ENCODE results near the gene NAE1.

NAE1 gene

DNA sequence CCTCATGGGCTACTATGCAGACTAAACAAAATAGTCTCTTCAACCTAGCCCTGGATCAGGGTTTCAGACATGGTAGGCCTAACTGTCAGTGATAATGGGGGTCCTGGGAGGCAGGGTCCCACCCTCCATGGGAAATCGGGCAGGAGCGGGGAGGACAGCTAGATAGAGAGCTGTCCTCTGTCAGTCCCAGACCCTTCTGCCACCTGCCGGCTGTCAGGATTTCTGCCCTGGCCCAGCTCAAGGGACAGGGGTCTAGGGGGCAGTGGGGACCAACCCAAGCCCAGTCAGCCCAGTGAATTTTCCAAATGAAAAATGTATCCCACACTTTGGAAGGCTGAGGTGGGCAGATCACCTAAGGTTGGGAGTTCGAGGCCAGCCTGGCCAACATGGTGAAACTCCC, 18.8 kb upstream of the NAE1 start:
- DNase-seq, result no peak

DNA sequence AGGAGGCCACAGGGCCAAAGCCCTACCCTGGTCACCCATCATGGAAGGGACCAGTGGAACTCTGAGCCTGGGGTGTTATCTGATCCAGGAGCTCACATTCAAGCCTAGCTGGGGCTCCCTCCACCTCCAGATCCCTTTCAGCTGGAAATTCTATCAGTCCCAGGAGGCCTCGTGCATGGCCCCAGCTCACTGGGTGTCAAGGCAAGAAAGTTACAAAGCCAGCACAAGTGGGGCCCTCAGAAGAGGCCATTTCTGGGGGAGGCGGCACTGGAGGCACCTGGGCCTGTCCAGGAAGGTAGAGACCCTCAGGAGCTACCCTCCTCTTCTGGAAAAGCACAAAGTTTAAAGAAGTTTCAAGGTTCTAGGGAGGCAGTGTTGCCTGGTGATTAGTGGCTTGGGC, 18.2 kb upstream of the NAE1 start:
- no peak for DNase-seq

- no peak for DNase-seq
Measured at GRCh38 chr16:66848172-66848571, 17.4 kb upstream of the NAE1 start.

DNA sequence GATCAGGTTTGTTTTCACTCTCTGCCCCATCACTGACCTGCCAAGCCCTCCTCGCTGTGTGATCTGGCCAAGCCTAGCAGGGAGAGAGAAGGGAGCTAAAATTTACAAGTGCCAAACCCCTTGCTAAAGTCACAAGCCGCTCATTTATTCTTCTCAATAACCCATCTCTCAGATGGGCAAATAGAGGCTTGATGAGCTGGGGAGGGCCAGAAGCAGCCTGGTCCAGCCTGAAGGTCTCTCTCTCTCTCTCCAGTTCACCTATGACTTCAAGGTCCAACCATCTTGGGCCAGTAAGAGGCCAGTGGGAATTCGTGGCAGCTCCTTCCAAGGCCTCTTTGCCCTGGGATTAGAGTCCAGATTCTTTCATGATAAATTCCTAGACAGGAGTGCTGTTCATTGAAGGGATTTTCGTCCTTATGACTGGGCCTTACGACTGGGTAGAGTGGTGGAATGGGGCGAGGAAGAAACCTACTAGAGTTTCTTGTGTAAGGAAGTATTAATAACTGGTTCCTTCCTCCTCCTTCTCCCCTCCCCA, 16.8 kb upstream of the NAE1 start:
- no peak for DNase-seq

- no peak for DNase-seq
Measured at GRCh38 chr16:66846831-66847230, 16.1 kb upstream of the NAE1 start.

GRCh38 chr16:66846266-66846665, 15.5 kb upstream of the NAE1 start:
- no peak for DNase-seq

GRCh38 chr16:66845791-66846221, 15.0 kb upstream of the NAE1 start:
- no peak for DNase-seq

DNA sequence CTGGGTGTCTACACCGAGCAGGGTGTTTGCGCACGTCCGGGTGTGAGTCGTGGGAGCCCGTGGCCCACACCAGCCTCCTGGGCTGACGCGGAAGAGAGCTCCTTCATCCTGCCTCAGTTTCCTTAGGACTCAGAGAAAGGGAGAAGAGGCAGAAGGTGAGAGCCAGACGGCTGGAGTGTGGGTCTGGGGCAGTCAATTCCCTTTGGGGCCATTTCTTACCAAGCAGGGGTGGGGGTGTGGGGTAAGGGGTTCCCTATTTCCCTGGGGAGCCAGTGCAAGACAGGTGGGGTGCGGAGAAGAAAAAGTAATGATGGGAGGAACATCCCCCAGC, 14.3 kb upstream of the NAE1 start:
- DNase-seq, result no peak

- DNase-seq, result no peak
Measured at GRCh38 chr16:66844342-66845079, 13.7 kb upstream of the NAE1 start, which contains the start of gene CA7. TSS of gene CA7 (plus strand) at chr16:66844414. CDS start at chr16:66844488, 74 bp downstream.

DNA sequence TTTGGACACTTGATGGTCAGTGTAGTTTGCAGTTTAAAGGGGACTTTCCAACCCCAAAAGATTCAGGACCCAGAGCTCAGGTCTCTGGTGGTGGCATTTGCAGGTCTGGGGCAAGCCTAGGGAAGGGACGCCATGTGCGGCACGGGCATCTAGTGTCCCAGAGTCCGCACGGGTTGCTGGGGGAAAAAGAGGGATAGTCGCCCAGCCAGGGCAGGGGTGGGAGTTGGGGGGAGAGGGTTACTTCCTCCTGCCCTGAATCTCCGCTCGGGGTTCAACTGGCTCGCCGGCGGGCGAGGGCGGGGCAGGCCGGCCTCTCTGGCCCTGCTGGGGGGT, 13.2 kb upstream of the NAE1 start:
- DNase-seq, result no peak

DNA sequence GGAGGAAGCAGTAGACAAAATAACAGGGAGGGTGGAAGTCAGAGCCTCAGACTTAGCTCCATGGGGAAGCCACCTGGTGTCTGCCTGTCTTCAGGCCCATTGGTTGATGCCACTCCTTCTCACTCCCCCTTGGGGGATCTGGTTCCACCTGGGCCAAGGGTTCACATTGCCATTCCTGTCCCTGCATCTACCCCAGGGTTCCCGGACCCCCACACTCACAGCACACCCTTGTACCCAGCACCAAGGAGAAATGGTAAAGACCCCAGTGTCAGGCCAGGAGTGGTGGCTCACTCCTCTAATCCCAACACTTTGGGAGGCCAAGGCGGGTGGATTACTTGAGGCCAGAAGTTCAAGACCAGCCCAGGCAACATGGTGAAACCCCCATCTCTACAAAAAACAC, 12.4 kb upstream of the NAE1 start:
- DNase-seq, result no peak

GRCh38 chr16:66842765-66843164, 12.0 kb upstream of the NAE1 start:
- DNase-seq, result no peak

GRCh38 chr16:66841366-66841765, 10.6 kb upstream of the NAE1 start:
- DNase-seq, result no peak

GRCh38 chr16:66840883-66841282, 10.1 kb upstream of the NAE1 start:
- DNase-seq, result no peak

- no peak for DNase-seq
Measured at GRCh38 chr16:66834746-66835145, 4.0 kb upstream of the NAE1 start.

DNA sequence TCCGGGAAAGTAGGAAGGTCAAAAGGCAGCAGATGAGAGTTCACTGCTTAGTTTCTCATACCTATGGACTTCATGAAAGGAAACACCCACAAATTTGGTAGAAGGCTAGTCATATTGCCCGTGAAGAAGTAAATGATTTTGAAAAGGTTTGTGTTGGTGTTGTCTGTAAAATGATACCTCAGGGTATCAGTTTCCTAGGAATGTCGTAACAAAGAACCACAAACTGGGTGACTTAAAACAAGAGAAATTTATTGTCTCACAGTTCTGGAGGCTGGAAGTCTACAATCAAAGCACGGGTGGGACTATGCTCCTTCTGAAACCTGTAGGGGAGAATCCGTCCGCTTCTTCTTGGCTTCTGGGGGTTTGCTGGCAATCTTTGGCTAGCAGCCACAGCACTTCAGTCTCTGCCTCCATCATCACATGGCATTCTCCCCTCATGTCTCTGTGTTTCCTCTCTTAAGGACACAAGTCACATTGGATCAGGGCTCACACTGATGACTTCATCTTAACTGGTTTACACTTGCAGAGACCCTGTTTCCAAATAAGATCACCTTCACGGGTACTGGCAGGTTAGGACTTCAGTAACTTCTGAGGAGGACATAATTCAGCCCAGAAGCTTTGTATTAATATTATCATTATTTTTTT, 2.0 kb upstream of the NAE1 start:
- DNase-seq, result no peak

DNA sequence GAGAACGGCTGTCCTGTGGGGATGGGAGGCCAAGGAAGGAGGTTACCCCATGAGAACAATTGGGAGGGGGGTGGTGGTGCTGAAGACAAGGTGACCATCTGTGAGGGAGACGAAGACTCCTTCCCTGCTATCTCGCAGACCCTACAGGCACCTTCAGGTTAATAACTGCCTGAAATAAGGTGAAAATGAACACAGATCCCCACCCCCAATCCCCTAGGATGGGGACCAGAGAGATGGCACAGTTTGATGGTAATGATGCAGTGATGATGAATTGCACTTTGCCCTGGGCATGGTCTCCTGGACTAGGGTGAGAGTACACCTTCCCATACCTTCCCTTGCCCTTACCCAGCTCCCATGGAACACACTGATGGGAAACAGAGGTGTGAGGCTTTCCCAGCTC, 1.4 kb upstream of the NAE1 start:
- DNase-seq, result no peak

DNA sequence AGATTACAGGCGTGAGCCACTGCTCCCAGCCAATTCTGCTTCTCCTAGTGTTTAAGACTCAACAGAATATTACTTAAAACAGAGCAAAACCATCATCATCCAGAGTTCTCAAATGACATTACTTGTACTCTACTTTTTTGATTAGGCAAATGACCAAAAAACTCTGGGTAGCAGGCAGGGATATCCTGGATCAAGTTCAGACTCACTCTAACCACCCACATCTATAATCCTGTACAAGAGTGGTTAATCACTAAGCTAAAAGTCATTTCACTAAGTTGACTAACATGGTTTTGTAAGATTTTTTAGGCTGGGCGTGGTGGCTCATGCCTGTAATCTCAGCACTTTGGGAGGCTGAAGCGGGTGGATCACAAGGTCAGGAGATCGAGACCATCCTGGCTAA, 6.8 kb downstream of the NAE1 start:
- no peak for DNase-seq

DNA sequence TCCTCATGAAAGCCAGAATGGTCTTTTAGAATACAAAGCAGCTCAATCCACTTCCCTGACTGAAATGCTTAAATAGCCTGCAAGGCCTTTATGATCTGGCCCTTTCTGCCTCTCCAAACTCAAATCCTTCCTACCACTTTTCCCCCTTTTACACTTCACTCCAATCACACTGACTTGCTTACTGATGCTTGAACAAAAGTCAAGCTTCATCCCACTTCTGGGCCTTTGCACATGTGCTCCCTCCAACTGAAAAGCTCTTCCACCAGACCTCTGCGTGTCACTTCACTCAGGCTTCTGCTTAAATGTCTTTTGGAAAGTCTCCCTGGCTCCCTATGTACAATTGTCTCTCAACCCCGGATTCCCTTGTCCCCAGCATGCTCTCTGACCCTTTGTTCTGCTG, 16.0 kb downstream of the NAE1 start:
- DNase-seq, result no peak

GRCh38 chr16:66811043-66811442, 19.7 kb downstream of the NAE1 start:
- no peak for DNase-seq

GRCh38 chr16:66810391-66810790, 20.4 kb downstream of the NAE1 start:
- no peak for DNase-seq

DNA sequence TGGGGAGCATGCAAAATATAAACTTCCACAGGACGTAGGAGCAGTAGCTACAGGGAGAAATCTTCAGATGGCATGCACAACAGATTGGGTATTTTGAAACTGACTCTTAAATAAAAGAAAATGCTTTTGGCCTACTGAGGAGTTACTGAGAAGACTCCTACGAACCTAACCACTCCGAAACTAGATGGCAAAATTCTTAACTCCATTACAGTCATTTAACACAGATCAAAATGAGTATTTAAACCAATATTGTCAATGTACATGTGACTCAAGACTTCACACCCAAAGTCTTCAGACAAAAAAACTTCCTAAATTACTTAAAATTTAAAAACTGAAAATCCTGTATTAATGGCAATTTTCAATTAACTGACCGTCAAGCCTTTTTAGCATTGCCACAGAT, 21.0 kb downstream of the NAE1 start:
- no peak for DNase-seq

- no peak for DNase-seq
Measured at GRCh38 chr16:66802159-66802558, 28.6 kb downstream of the NAE1 start.

GRCh38 chr16:66801320-66802105, 29.3 kb downstream of the NAE1 start, which contains the start of gene TERB1:
TSS of gene TERB1 (minus strand) at chr16:66801584. CDS start at chr16:66796798, 4,786 bp downstream.
- no peak for DNase-seq
